GM19240 (cell line): Measurements from ENCODE around the gene KSR2.
"Not testable (repeated sequence)": the region's sequence is repeated elsewhere in the genome, so short reads cannot be mapped to it uniquely, and the experiment has no call there.

ENCODE experiments used
- DNase-seq: peaks from one replicate; pipeline ENCODE4 v3.0.0; 2011; ENCODE audit warnings: low spot score; ENCODE audit not compliant: insufficient read length

The KSR2 gene

DNA sequence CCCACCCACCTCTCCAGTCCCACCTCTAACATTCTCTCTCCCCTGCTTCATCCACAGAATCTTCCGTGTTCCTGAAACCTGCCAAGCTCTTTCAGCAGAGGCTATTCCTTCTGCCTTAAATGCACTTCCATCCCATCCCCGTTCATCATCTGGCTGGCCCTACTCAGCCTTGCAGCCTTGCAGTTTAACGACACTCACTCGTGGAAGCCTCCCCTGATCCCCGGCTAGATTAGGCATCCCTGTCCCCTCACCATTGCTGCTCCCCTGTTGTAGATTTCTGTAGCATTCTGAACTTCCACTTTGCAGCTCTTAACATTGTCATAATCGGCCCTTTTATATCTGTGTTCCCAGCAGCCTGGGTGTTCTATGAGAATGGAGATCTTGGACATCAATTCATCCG is 326.9 kb downstream of the KSR2 start:
- no peak for DNase-seq

DNA sequence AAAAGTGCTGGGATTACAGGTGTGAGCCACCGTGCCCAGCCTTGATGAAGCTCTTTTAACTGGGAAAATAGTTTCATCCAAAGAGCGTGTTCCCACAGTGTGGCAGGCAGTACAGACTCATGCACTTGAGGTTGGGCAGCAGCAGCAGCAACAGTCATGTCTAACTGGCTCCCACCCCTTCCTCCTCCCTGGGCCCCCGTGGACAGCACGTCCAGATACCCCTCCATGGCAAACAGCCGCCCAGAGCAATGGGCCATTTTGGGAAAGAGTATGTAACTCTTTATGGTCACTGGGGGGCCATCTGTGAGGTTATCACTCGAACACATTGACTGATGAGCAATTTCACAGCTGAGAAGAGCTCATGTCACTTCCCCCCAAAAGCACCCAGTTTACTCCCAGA is 328.3 kb downstream of the KSR2 start:
- DNase-seq = no peak

GRCh38 chr12:117629454-117629853 is 339.3 kb downstream of the KSR2 start:
- DNase-seq = no peak

DNA sequence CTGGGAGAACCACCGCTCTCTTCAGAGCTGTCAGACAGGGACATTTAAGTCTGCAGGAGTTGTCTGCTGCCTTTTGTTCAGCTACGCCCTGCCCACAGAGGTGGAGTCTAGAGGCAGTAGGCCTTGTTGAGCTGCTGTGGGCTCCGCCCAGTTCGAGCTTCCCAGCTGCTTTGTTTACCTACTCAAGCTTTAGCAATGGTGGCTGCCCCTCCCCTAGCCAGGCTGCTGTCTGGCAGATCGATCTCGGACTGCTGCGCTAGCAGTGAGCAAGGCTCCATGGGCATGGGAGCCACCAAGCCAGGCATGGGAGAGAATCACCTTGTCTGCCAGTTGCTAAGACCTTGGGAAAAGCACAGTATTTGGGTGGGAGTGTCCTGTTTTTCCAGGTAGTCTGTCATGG is 340.1 kb downstream of the KSR2 start:
- not testable (repeated sequence) for DNase-seq

DNA sequence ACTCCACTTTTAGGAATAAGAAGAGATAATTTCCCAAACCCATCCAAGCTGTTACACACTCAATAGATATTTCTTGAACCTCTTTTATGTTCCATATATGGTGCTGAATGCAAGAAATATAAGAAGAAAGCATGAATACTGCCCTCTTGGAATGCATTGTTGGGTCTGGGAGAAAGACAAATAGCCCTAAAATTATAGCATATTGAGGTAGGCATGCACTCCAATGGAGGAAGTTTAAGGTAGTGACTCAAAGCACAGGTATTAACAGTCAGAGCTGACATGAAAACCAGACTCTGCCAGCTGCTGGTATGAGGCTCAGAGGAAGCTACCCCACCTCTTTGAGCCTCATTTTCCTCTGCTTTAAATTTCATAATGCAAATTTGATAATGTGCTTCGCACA is 346.0 kb downstream of the KSR2 start:
- no peak for DNase-seq

- DNase-seq = no peak
Measured at GRCh38 chr12:117622087-117622486, 346.7 kb downstream of the KSR2 start.

GRCh38 chr12:117607778-117608177 is 361.0 kb downstream of the KSR2 start:
- no peak for DNase-seq

GRCh38 chr12:117606945-117607344 is 361.8 kb downstream of the KSR2 start:
- DNase-seq = no peak

DNA sequence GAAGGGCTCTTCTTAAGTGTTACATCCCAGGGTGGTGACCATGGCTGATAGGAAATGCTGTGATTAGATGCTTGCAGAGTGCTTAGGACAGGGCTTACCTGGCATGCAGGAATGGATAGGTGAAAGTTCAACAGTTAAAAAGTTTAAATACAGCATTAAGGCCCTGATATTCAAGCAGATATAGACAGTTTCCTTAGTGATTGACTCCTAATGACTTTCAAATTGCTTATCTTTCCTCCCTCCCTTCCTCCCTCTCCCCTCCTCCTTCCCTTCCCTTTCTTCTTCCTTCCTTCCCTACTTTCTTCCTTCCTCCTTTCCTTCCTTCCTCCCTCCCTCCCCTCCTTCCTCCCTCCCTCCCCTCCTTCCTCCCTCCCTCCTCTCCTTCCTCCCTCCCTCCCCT is 362.8 kb downstream of the KSR2 start:
- no peak for DNase-seq

DNA sequence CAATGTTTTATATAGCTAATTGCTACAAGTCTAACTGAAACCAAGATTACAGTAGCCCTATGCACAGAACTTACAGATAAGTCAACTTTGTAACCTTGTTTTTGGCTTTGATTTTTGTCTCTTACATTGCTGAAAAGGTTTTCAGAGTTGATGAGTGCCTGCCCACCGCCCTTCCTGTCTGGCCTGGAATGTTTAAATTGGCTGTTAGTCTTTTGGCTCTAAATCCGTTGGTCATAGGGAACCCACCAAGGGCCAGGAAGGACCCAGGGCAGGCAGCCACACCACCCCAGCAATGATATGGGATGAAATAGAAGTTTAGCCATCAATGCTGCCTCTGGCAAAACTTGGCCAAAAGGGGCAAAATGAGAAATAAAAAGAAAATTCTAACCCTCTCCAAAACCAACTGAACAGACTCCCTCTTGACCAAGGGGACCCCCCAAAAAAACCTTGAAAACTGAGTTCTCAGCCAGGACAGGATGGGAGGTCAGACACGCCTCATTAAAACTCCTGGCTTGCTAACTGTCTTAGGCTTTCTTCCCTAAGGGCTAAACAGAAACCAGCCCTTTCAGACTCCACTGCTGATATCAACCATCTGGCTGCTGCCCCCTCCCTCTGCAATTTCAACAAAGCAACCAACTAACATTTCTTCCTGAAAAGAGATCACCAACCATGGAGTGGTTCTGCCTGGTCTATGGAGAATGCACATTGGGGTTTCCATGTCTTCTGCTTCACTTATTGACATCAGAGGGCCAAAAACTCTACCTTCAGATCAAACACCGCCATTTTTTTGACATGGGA is 365.3 kb downstream of the KSR2 start:
- no peak for DNase-seq

DNA sequence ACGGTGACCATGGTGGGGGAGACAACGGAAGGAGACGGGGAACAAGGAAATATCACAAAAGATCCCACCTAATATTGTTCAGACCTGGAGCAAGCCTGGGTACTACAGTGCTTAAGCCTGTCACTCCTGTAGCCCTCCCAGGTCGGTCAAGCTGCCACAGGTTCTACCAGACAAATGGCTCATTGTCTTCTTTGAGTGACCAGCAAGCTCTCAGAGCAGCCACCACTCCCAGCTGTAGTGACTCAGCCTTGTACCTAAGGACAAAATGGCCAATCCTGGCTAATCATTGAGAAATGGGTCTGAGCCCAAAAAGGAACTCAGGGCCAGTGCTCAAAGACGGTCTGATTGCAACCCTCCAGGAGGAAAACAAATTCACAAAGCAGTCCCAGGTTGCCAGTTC is 368.9 kb downstream of the KSR2 start:
- DNase-seq = no peak

- DNase-seq = no peak
Measured at GRCh38 chr12:117596968-117597367, 371.8 kb downstream of the KSR2 start.

DNA sequence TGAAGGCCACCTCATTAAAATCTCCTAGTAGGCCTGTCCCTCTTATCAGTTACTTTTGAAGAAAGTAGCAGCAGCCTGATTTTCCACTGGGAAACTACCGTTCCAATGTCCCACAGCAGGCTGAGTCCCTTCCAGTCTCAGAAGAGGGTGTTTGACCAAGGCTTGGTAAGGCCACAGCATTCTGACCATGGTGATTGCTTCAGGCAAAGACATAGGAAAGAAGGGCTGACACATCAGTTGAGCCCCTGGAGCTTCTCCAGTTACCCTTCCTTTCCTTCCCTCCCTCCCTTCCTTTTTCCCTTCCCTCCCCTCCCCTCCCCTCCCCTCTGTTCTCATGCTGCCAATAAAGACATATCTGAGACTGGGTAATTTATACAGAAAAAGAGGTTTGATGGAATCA is 373.0 kb downstream of the KSR2 start:
- DNase-seq = no peak

- no peak for DNase-seq
Measured at GRCh38 chr12:117594481-117594880, 374.3 kb downstream of the KSR2 start.

- no peak for DNase-seq
Measured at GRCh38 chr12:117593815-117594400, 374.9 kb downstream of the KSR2 start.

DNA sequence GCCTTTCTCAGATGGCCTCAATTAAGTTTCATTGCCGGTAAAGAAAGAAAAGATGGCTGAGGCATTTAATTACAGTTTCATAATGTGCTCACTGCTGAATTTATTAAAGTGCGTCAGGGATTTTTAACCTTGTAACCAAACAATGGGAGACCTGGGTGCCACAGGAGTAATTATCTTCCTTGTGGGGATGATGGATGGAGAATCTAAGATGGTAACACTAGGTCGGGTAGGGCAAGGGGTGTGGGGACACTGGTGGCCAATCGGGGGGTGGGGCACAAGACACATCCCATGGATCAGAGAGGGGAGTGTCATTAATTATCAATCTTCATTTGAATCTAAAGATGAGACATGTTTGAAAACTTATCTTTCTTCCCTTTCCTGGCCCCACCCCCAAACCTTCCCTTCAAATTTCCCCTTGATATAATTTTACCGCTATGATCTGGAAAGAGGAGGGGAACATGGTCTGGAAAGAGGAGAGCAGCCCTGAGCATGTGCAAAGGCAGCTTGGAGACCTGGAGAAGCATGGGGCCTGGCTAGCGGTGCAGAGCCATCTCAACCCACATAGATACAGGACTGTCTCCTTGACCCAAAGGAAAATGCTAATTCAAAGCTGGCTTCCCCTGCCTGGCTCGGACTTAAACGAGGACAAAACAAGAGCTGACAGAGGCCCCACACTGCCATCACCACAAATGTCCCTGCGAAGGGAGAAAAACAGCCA is 376.0 kb downstream of the KSR2 start:
- DNase-seq = no peak

- no peak for DNase-seq
Measured at GRCh38 chr12:117590999-117591398, 377.8 kb downstream of the KSR2 start.

- DNase-seq = no peak
Measured at GRCh38 chr12:117590386-117590785, 378.4 kb downstream of the KSR2 start.

- DNase-seq = no peak
Measured at GRCh38 chr12:117589021-117589420, 379.8 kb downstream of the KSR2 start.

- peak; percentile 38 for DNase-seq
Measured at GRCh38 chr12:117587631-117588287, 381.0 kb downstream of the KSR2 start.

GRCh38 chr12:117583677-117584225 is 385.0 kb downstream of the KSR2 start:
- no peak for DNase-seq

DNA sequence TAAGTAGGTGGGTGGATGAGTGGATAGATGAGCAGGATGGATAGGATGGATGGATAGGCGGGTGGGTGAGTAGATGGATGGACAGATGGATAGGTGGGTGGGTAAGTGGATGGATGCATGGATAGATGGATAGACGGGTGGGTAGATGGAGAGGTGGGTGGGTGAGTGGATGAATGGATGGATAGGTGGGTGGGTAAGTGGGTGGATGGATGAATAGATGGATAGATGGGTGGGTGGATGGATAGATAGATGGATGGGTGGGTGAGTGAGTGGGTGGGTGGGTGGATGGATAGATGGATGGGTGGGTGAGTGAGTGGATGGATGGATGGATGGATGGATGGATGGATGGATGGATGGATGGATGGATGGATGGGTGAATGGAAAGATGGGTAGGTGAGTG is 385.7 kb downstream of the KSR2 start:
- DNase-seq = no peak
